Measurements from ENCODE around the gene MYL12B. TPM values are rescaled to one million over a fixed set of nuclear protein-coding genes. Genes with fewer than 3 reads are reported as not detected.

The MYL12B gene
- total RNA-seq, 2 experiments from 2014 or later, result 230 to 260 TPM

- ChIA-PET CTCF (ENCODE audit: unreplicated experiment) (interaction anchor here (0.5 to 1.5 kb wide), 5 partner anchors 61 to 691 kb away, joined by 3 to 10 read pairs (median 4); no protein-coding TSS in a partner anchor), POLR2A (interaction anchor here (0.6 to 4.0 kb wide), 4 partner anchors 9 to 312 kb away, joined by 3 to 50 read pairs (median 4); no protein-coding TSS in a partner anchor)
- Histone ChIP-seq H3K9me3 (ENCODE audit: low read length) (peaks cover 13% of the 10 kb centered on the region), H3K4me2 (ENCODE audit: low read length) (peak overlapping the region; percentile 94), H3K9me2 (ENCODE audit: insufficient read depth, low read length) (no peaks in the 10 kb centered on the region), H3K4me3 (ENCODE audit: low read depth, low read length, poor library complexity, severe bottlenecking) (peak overlapping the region; percentile 81), H3K27ac (ENCODE audit: low read depth, low read length, poor library complexity, severe bottlenecking) (no peak overlapping the region), H2AFZ (ENCODE audit: low read length) (peak overlapping the region; percentile 76; the same call in 1 of the 2 replicates), H4K20me1 (ENCODE audit: insufficient read depth, low read length) (peaks cover 12% of the 10 kb centered on the region), H3K79me2 (ENCODE audit: insufficient read depth, low read depth, low read length) (peaks cover 47% of the 10 kb centered on the region), H3K4me1 (ENCODE audit: insufficient read depth, low read length, poor library complexity, severe bottlenecking) (peaks cover 34% of the 10 kb centered on the region), H3K36me3 (ENCODE audit: insufficient read depth, low read length) (peaks cover 26% of the 10 kb centered on the region)
- DNase-seq (ENCODE audit: low spot score), result no peak
- BruUV-seq (replicated peaks), result no TSS peak
- intact Hi-C loops (cut with micrococcal nuclease; ENCODE audit: unreplicated experiment), result loop anchor here (5.0 kb wide), 2 partner anchors 328 to 673 kb away; partner anchors contain the start of genes METTL4 and NDC80
- no peak for TF ChIP-seq CTCF (conservative IDR thresholded peaks at IDR 0.05; ENCODE audit: low read length)
- no peak for TF ChIP-seq EZH2phosphoT487 (IDR thresholded peaks at IDR 0.05; ENCODE audit: borderline replicate concordance, low read depth, low read length)
Observed at GRCh38 chr18:3245185-3245564, 16.8 kb upstream of the MYL12B start.

- ChIA-PET POLR2A (interaction anchor here (0.6 to 4.0 kb wide), 7 partner anchors 24 to 671 kb away, joined by 3 to 50 read pairs (median 3); no protein-coding TSS in a partner anchor), CTCF (ENCODE audit: unreplicated experiment) (interaction anchor here (0.5 to 1.5 kb wide), 8 partner anchors 62 to 609 kb away, joined by 3 to 5 read pairs (median 4); no protein-coding TSS in a partner anchor)
- H2AFZ ChIP-seq (ENCODE audit: low read length), result peak overlapping the region; percentile 76
- intact Hi-C loops (cut with micrococcal nuclease; ENCODE audit: unreplicated experiment), result loop anchor here (1.0 to 5.0 kb wide), 10 partner anchors 67 to 674 kb away; partner anchors contain the start of genes METTL4 and NDC80
- peak; percentile 94 for DNase-seq (ENCODE audit: low spot score)
- H3K36me3 ChIP-seq (ENCODE audit: insufficient read depth, low read length), result peaks cover 33% of the 10 kb centered on the region
- H3K9me2 ChIP-seq (ENCODE audit: insufficient read depth, low read length), result no peaks in the 10 kb centered on the region
- BruUV-seq (replicated peaks), result no TSS peak
- TF ChIP-seq CTCF (conservative IDR thresholded peaks at IDR 0.05; ENCODE audit: low read length) (peak; percentile 98), EZH2phosphoT487 (IDR thresholded peaks at IDR 0.05; ENCODE audit: borderline replicate concordance, low read depth, low read length) (no peak)
- peaks cover 55% of the 10 kb centered on the region for H3K79me2 ChIP-seq (ENCODE audit: insufficient read depth, low read depth, low read length)
- H3K4me2 ChIP-seq (ENCODE audit: low read length), result peak overlapping the region; percentile 94
- H3K9me3 ChIP-seq (ENCODE audit: low read length), result peaks cover 6% of the 10 kb centered on the region
- H4K20me1 ChIP-seq (ENCODE audit: insufficient read depth, low read length), result peaks cover 12% of the 10 kb centered on the region
- peak overlapping the region; percentile 84 for H3K27ac ChIP-seq (ENCODE audit: low read depth, low read length, poor library complexity, severe bottlenecking)
- H3K4me3 ChIP-seq (ENCODE audit: low read depth, low read length, poor library complexity, severe bottlenecking), result peak overlapping the region; percentile 81
- H3K4me1 ChIP-seq (ENCODE audit: insufficient read depth, low read length, poor library complexity, severe bottlenecking), result peaks cover 43% of the 10 kb centered on the region
Observed at GRCh38 chr18:3245853-3246634, 15.9 kb upstream of the MYL12B start.

Measured in OCI-LY7 (cell line).